Erythroblast (primary cell): ENCODE results near the gene CDSN.

ENCODE experiments used
- GATA1 ChIP-seq: IDR thresholded peaks from 2 replicates; pipeline ENCODE4 v1.6.1; 2011; ENCODE audit warnings: low read depth, mild to moderate bottlenecking, control low read depth, low read length, moderate library complexity
- POLR2A ChIP-seq: IDR thresholded peaks from 2 replicates; pipeline ENCODE4 v1.6.1; 2011; ENCODE audit warnings: mild to moderate bottlenecking, low read length

DNA sequence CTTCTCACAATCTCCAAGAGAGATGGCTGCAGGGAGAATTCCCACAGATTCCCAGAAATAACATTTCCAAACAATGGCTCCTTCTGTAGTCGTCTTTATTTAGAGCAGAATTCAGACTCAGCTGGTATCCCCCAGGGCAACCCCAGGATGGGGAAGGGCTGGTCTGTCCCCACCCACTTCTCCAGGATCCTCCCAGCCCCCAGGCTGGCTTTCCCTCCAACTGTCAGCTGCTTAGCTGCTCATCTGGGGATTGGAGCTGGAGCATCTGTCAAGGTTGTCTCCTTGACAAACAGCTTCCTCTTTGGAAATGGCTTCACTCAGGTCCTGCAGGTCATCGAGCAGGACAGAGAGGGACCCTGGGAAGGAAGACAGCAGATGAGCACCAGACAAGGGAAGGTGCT lies 22.1 kb upstream of the CDSN start:
- TF ChIP-seq POLR2A (no peak), GATA1 (no peak)
